ENCODE data around the gene UTP25.

The UTP25 gene

DNA sequence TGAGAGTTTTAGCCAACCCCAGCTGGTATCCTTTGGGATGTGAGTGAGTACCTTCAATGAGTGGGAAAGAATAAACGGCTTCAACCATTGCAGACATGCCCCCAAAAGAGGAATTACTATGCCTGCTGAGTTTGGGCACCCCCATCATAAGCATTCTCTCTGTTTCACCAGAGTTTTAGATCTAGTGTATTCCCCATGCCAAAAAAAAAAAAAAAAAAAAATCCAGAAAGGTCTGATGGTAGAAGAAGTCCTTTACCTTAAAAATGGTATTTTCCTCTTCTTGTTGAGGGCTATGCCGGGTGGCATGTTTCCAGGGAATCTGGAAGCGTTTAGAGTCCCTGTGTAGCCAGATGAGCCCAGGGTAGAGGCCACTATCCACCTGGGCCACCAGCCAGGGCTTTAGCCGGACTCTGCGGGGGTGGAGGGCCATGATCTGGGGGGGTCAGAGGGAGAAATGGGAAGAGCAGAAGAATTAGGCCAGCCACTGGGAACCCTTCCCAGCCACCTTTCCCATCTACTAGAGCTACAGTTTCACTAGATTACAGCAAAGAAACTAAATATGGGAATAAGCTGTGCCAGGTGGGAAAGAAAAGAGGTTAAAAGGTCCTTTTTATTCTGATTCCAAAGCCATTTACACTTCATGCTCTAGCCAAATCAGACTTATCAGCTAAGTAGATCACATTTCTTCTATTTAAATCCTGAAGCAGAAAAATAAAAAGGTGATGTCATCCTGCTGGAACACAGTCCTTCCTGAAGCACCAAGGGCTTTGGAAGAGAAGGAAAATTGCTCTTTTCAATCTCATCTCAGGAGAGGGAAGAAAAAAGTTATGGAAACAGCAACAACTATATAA, 26.6 kb upstream of the UTP25 start:
- FAIRE-seq (no peak), DNase-seq (ENCODE audit: insufficient read length, low spot score) (no peak)

GRCh38 chr1:209802117-209802779, 25.5 kb upstream of the UTP25 start:
- no peak for TF ChIP-seq CTCF (IDR thresholded peaks at IDR 0.05; ENCODE audit: insufficient read depth, missing control alignments)
- DNase-seq (ENCODE audit: insufficient read length, low spot score): no peak
- FAIRE-seq: no peak

More for the DNA sequence above, 26.6 kb upstream of the UTP25 start:
- TF ChIP-seq CTCF (IDR thresholded peaks at IDR 0.05; ENCODE audit: insufficient read depth, missing control alignments): no peak

GRCh38 chr1:209802780-209803152, 25.0 kb upstream of the UTP25 start:
- FAIRE-seq: no peak
- DNase-seq (ENCODE audit: insufficient read length, low spot score): no peak
- no peak for TF ChIP-seq CTCF (IDR thresholded peaks at IDR 0.05; ENCODE audit: insufficient read depth, missing control alignments)

- DNase-seq (ENCODE audit: insufficient read length, low spot score) (no peak), FAIRE-seq (no peak)
- no peak for TF ChIP-seq CTCF (IDR thresholded peaks at IDR 0.05; ENCODE audit: insufficient read depth, missing control alignments)
Measured at GRCh38 chr1:209803568-209803967, 24.2 kb upstream of the UTP25 start.

- DNase-seq (ENCODE audit: insufficient read length, low spot score) (no peak), FAIRE-seq (no peak)
- TF ChIP-seq CTCF (IDR thresholded peaks at IDR 0.05; ENCODE audit: insufficient read depth, missing control alignments): no peak
Measured at GRCh38 chr1:209805341-209805781, 22.4 kb upstream of the UTP25 start.

- FAIRE-seq (no peak), DNase-seq (ENCODE audit: insufficient read length, low spot score) (no peak)
- TF ChIP-seq CTCF (IDR thresholded peaks at IDR 0.05; ENCODE audit: insufficient read depth, missing control alignments): no peak
Measured at GRCh38 chr1:209805875-209806760, 21.7 kb upstream of the UTP25 start, which contains the start of gene IRF6. Gene IRF6 (minus strand): TSS chr1:209806142. CDS start chr1:209801413, 4,729 bp downstream.

All from D721Med (cell line).